PFSK-1 (cell line): ENCODE data around the gene PACS2.

ENCODE experiments used
- FOXP2 ChIP-seq: optimal IDR thresholded peaks from 2 replicates; pipeline ENCODE3; 2011; ENCODE audit warnings: borderline replicate concordance, control low read depth, inconsistent platforms; ENCODE audit not compliant: insufficient read depth; ENCODE audit errors: extremely low read length, extremely low read depth
- POLR2AphosphoS5 ChIP-seq: IDR thresholded peaks from 2 replicates; pipeline ENCODE4 v1.6.1; 2012; ENCODE audit warnings: low read depth, mild to moderate bottlenecking, control low read depth, low read length, moderate library complexity
- SIN3A ChIP-seq: IDR thresholded peaks from 2 replicates; pipeline ENCODE4 v1.6.1; 2012; ENCODE audit warnings: mild to moderate bottlenecking, low read length, moderate library complexity, borderline replicate concordance; ENCODE audit not compliant: insufficient read depth
- TAF1 ChIP-seq: IDR thresholded peaks from 2 replicates; pipeline ENCODE4 v1.6.1; 2012; ENCODE audit warnings: low read length, control low read depth, borderline replicate concordance; ENCODE audit not compliant: insufficient read depth
- TF ChIP-seq, protein P1 (sequence below), 2 experiments: IDR thresholded peaks; 2 replicates each; pipeline versions ENCODE4 v1.6.1 to v1.8.0; 2011 to 2012; ENCODE audit warnings: low read depth in 2 of 2, low read length in 2 of 2, control low read depth in 1 of 2, inconsistent platforms in 1 of 2, mild to moderate bottlenecking in 1 of 2, moderate library complexity in 1 of 2; ENCODE audit not compliant: insufficient read depth in 1 of 2

PACS2 gene

DNA sequence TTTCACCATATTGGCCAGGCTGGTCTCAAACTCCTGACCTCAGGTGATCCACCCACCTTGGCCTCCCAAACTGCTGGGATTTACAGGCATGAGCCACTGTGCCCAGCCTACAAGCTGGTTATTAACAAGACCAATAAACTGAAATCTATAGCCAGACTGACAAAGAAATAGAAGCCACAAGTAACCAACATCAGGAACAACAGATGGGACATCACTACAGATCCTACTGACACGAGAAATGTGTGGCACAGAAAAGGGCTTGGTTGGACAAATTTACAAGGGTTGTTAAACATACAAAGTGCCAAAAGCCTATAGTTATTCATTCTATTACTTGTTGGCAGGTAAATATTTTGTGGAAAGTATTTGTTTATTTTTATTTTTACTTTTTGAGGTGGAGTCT is 116.7 kb downstream of the PACS2 start:
- TF ChIP-seq POLR2AphosphoS5 (no peak), TAF1 (no peak), SIN3A (no peak), FOXP2 (no peak)
- TF ChIP-seq, protein P1, sequence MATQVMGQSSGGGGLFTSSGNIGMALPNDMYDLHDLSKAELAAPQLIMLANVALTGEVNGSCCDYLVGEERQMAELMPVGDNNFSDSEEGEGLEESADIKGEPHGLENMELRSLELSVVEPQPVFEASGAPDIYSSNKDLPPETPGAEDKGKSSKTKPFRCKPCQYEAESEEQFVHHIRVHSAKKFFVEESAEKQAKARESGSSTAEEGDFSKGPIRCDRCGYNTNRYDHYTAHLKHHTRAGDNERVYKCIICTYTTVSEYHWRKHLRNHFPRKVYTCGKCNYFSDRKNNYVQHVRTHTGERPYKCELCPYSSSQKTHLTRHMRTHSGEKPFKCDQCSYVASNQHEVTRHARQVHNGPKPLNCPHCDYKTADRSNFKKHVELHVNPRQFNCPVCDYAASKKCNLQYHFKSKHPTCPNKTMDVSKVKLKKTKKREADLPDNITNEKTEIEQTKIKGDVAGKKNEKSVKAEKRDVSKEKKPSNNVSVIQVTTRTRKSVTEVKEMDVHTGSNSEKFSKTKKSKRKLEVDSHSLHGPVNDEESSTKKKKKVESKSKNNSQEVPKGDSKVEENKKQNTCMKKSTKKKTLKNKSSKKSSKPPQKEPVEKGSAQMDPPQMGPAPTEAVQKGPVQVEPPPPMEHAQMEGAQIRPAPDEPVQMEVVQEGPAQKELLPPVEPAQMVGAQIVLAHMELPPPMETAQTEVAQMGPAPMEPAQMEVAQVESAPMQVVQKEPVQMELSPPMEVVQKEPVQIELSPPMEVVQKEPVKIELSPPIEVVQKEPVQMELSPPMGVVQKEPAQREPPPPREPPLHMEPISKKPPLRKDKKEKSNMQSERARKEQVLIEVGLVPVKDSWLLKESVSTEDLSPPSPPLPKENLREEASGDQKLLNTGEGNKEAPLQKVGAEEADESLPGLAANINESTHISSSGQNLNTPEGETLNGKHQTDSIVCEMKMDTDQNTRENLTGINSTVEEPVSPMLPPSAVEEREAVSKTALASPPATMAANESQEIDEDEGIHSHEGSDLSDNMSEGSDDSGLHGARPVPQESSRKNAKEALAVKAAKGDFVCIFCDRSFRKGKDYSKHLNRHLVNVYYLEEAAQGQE (IDR thresholded peaks at IDR 0.05; ENCODE audit: insufficient read depth in 1 of 2, low read depth in 2 of 2, low read length in 2 of 2), result no peak

DNA sequence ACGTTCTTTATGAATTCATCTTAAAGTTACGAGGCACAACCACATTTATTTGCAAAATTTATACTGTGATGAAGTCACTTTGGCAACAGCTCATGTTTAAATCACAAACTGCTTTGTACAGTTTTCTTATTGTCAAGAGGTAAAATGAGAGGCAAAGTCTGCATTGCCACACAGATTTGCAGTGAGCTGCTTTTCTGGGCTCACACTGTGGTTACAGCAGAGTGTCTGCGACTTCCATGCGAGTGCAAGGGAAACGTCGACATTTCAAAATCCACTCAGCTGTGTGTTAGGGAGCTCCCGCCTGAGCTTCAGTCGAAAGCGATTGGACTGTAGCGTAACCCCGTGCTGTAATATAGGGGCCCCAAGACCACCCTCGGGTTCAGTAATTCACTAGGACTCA is 118.1 kb downstream of the PACS2 start:
- TF ChIP-seq TAF1 (no peak), FOXP2 (no peak), POLR2AphosphoS5 (no peak), SIN3A (no peak)
- TF ChIP-seq, protein P1 (IDR thresholded peaks at IDR 0.05; ENCODE audit: insufficient read depth in 1 of 2, low read depth in 2 of 2, low read length in 2 of 2), result no peak

DNA sequence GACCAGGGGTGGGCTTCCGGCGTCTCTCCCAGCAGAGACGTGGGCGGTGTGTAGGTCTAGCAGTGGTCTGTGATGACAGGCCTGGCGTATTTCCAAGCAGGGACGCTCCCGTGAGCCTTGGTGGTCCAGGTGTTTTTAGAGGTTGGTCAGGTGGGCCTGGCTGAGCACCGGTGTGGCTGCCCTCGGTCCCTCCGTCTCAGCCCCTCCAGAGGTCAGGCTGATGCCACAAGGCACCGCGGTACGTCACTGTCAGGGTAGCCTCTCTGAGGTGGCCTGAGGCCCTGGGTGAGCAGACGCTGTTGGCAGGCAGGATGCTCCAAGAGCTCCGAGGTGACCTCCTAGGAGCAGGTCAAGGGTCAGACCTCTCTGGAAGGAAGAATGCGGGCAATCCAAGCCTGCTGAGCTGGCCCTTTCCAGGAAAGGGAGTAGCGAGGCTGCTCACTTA is 118.6 kb downstream of the PACS2 start:
- TF ChIP-seq, protein P1 (IDR thresholded peaks at IDR 0.05; ENCODE audit: insufficient read depth in 1 of 2, low read depth in 2 of 2, low read length in 2 of 2), result no peak
- TF ChIP-seq TAF1, result no peak
- TF ChIP-seq SIN3A, result no peak
- TF ChIP-seq FOXP2, result no peak
- no peak for TF ChIP-seq POLR2AphosphoS5

DNA sequence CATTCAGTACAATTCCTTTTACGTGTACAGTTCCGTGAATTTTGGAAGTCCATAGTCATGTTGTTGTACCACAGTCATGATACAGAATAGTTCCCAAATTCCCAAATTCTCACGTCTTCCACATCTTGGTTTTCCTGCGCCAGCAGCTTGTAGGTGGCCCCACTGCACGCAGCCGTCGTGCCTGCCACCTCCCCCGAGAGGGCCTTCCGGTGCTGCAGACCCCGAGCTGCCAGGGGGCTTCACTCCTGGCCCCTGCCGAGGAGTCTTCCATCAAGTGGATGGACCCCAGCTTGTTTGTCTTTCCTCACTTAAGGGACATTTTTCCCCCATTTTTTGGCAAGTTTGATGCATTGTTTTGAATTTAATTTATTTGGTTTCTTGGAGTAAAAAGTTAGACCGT is 121.9 kb downstream of the PACS2 start:
- TF ChIP-seq, protein P1 (IDR thresholded peaks at IDR 0.05; ENCODE audit: insufficient read depth in 1 of 2, low read depth in 2 of 2, low read length in 2 of 2), result no peak
- TF ChIP-seq POLR2AphosphoS5 (no peak), FOXP2 (no peak), SIN3A (no peak), TAF1 (no peak)
